Regular cardiac myocyte (primary cell): ENCODE results near the gene RILPL1. TPM values are rescaled to one million over a fixed set of nuclear protein-coding genes. Genes with fewer than 3 reads are reported as not detected.

ENCODE experiments used
- total RNA-seq: library from RNA; depleted of rRNA; stranded (reverse); fragments of >200 nt; gene quantifications from 2 replicates; pipeline ENCODE4 v1.2.3, GENCODE V29; 2014

RILPL1 gene
- 7.9 and 10.2 TPM in 2 replicates for total RNA-seq

GRCh38 chr12:123533672-123534643 lies at the start of gene RILPL1:
Gene RILPL1, minus strand, starts transcription at chr12:123533719. Its CDS starts 237 bp downstream, at chr12:123533482.

GRCh38 chr12:123457980-123458779 lies 75.3 kb downstream of the RILPL1 start, which contains the start of gene SNRNP35:
Gene SNRNP35, plus strand, starts transcription at chr12:123458139. Its CDS starts 7,402 bp downstream, at chr12:123465541.

GRCh38 chr12:123436017-123436964 lies 97.2 kb downstream of the RILPL1 start, which contains the start of gene RILPL2:
Gene RILPL2, minus strand, starts transcription at chr12:123436684. Its CDS starts 264 bp downstream, at chr12:123436420.

Other genes starting within 250 kb of the RILPL1 start
- 21.1 and 30.9 TPM in 2 replicates for gene SBNO1, start 168.9 kb downstream of the RILPL1 start, total RNA-seq
- gene KMT5A, start 149.6 kb downstream of the RILPL1 start, total RNA-seq = 37.2 and 71.3 TPM in 2 replicates
- gene RILPL2, start 97.0 kb downstream of the RILPL1 start, total RNA-seq = 4.2 and 4.5 TPM in 2 replicates
- gene SNRNP35, start 75.6 kb downstream of the RILPL1 start, total RNA-seq = 12.1 and 17.8 TPM in 2 replicates
- gene TMED2, start 50.8 kb upstream of the RILPL1 start, total RNA-seq = 603 and 694 TPM in 2 replicates
- 14.9 and 20.5 TPM in 2 replicates for gene DDX55, start 68.4 kb upstream of the RILPL1 start, total RNA-seq
- gene EIF2B1, start 100.0 kb upstream of the RILPL1 start, total RNA-seq = 74.4 and 84.7 TPM in 2 replicates
- 60.0 and 60.9 TPM in 2 replicates for gene GTF2H3, start 100.1 kb upstream of the RILPL1 start, total RNA-seq
- 7.5 and 9.0 TPM in 2 replicates for gene TCTN2, start 137.4 kb upstream of the RILPL1 start, total RNA-seq
- gene ATP6V0A2, start 178.6 kb upstream of the RILPL1 start, total RNA-seq = 18.8 and 23.1 TPM in 2 replicates
- 0.58 and 20.0 TPM in 2 replicates for gene DNAH10, start 228.6 kb upstream of the RILPL1 start, total RNA-seq